ENCODE measurements around the gene CFAP74. TPM values are rescaled to one million over a fixed set of nuclear protein-coding genes. Genes with fewer than 3 reads are reported as not detected.

CFAP74 gene
- total and polyA plus RNA-seq, 2 of the 13 experiments (the other 11 are each of a cell fraction or from before 2014, with no cell fraction given) = 0.27 to 0.62 TPM

DNA sequence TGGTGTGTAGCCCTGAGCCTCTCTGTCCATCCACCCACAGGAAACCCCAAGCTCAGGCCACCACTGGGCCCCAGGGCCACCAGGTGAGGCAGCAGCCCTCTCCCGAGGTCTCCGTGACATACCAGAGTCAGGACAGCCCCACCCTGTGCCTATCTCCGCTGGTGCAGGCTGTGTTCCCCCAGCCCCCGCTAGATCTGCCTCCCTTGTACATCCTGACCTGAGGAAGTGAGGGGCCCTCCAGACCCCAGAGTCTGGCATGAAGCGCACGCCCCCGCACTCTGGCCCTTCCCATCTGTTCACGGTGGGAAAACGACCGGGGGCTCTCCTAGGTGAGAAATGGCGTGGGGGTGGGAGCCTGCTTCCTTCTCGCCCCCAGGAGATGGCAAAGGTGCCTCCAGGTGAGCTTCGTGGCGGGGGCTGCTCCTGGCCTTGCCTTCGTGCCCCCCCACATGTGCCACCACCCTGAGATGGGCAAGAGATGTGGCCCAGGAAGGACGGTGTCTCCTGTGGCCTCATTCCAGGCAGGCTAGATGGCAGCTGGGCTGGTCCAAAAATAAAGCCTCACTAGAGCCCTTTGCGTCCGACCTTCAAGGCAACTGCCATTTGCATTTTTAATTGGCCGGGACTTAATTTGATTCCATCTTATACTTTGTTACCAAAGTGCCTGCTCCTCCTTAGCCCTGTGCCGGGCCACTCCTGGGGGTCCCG is 18.6 kb upstream of the CFAP74 start:
- H3K4me2 ChIP-seq (ENCODE audit: low read depth, low read length) = no peak overlapping the region
- no peak for DNase-seq (ENCODE audit: low spot score)
- in situ Hi-C loops (cut with HindIII; ENCODE audit: extremely low pct_ligation_motif_present, low pct_unique_long_range_greater_than_20kb) (no loop called here), intact Hi-C loops (cut with micrococcal nuclease; ENCODE audit: unreplicated experiment) (no loop called here)
- 55% methylated on average over 15 of the region's 21 CpGs for WGBS (ENCODE audit: low lambda C conversion rate)
- no peak overlapping the region for H2AFZ ChIP-seq (ENCODE audit: low read length)
- H3K9me3 ChIP-seq (ENCODE audit: low read length) = no peaks in the 10 kb centered on the region
- peaks cover 7% of the 10 kb centered on the region for H3K4me1 ChIP-seq (ENCODE audit: insufficient read depth, low read length)
- peaks cover 29 to 90% of the 10 kb centered on the region in 2 experiments for H3K27me3 ChIP-seq (ENCODE audit: control insufficient read depth in 1 of 2, insufficient read depth in 2 of 2, low read length in 2 of 2)
- H3K36me3 ChIP-seq (replicated peaks in 1 of 2; ENCODE audit: control insufficient read depth in 1 of 2, insufficient read depth in 2 of 2, low read length in 2 of 2) = no peaks in the 10 kb centered on the region
- ChIA-PET CTCF (ENCODE audit: low intra/inter-chr PET ratio, low total read pairs) (no interaction called here), POLR2A (no interaction called here)
- no peak for FAIRE-seq
- H3K79me2 ChIP-seq (ENCODE audit: insufficient read depth, low read length) = no peaks in the 10 kb centered on the region
- no peak for ATAC-seq
- no peak overlapping the region for H3K4me3 ChIP-seq (replicated peaks in 1 of 3; ENCODE audit: insufficient read depth in 1 of 3, low read depth in 2 of 3, low read length in 3 of 3)
- BruUV-seq (replicated peaks) = no TSS peak
- H3K27ac ChIP-seq (ENCODE audit: extremely low read length, insufficient read depth, low read length) = no peak overlapping the region
- no peak overlapping the region for H3K9ac ChIP-seq (ENCODE audit: insufficient read depth, low read depth, low read length)
- H4K20me1 ChIP-seq (ENCODE audit: insufficient read depth, low read length) = 0 out of 2 replicates have a peak, but pooled peaks cover 4% of the 10 kb centered on the region
- TF ChIP-seq ZNF564 (CRISPR knock-in tag; IDR thresholded peaks at IDR 0.05) = no peak
- TF ChIP-seq, protein P1, sequence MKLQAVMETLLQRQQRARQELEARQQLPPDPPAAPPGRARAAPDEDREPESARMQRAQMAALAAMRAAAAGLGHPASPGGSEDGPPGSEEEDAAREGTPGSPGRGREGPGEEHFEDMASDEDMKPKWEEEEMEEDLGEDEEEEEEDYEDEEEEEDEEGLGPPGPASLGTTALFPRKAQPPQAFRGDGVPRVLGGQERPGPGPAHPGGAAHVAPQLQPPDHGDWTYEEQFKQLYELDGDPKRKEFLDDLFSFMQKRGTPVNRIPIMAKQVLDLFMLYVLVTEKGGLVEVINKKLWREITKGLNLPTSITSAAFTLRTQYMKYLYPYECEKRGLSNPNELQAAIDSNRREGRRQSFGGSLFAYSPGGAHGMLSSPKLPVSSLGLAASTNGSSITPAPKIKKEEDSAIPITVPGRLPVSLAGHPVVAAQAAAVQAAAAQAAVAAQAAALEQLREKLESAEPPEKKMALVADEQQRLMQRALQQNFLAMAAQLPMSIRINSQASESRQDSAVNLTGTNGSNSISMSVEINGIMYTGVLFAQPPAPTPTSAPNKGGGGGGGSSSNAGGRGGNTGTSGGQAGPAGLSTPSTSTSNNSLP (IDR thresholded peaks at IDR 0.05; ENCODE audit: low read depth, low read length) = no peak
- TF ChIP-seq, protein P2, sequence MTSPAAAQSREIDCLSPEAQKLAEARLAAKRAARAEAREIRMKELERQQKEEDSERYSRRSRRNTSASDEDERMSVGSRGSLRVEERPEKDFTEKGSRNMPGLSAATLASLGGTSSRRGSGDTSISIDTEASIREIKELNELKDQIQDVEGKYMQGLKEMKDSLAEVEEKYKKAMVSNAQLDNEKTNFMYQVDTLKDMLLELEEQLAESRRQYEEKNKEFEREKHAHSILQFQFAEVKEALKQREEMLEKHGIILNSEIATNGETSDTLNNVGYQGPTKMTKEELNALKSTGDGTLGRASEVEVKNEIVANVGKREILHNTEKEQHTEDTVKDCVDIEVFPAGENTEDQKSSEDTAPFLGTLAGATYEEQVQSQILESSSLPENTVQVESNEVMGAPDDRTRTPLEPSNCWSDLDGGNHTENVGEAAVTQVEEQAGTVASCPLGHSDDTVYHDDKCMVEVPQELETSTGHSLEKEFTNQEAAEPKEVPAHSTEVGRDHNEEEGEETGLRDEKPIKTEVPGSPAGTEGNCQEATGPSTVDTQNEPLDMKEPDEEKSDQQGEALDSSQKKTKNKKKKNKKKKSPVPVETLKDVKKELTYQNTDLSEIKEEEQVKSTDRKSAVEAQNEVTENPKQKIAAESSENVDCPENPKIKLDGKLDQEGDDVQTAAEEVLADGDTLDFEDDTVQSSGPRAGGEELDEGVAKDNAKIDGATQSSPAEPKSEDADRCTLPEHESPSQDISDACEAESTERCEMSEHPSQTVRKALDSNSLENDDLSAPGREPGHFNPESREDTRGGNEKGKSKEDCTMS (CRISPR knock-in tag; conservative IDR thresholded peaks at IDR 0.05) = no peak
- TF ChIP-seq SOX13 (IDR thresholded peaks at IDR 0.05) = no peak
- TF ChIP-seq SOX13 (CRISPR knock-in tag; conservative IDR thresholded peaks at IDR 0.05 in 1 of 2, IDR thresholded peaks at IDR 0.05 in 1 of 2) = no peak
- no peak for TF ChIP-seq YY1 (IDR thresholded peaks at IDR 0.05; ENCODE audit: insufficient read depth, insufficient replicate concordance, low read depth, low read length)
- TF ChIP-seq, protein P3, sequence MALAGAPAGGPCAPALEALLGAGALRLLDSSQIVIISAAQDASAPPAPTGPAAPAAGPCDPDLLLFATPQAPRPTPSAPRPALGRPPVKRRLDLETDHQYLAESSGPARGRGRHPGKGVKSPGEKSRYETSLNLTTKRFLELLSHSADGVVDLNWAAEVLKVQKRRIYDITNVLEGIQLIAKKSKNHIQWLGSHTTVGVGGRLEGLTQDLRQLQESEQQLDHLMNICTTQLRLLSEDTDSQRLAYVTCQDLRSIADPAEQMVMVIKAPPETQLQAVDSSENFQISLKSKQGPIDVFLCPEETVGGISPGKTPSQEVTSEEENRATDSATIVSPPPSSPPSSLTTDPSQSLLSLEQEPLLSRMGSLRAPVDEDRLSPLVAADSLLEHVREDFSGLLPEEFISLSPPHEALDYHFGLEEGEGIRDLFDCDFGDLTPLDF (CRISPR knock-in tag; IDR thresholded peaks at IDR 0.05) = no peak
- no peak for TF ChIP-seq BATF2 (CRISPR knock-in tag; IDR thresholded peaks at IDR 0.05)
- TF ChIP-seq EP300 (IDR thresholded peaks at IDR 0.05; ENCODE audit: low read depth in 2 of 2, low read length in 2 of 2) = no peak
- TF ChIP-seq EP300 (CRISPR knock-in tag; IDR thresholded peaks at IDR 0.05; ENCODE audit: borderline replicate concordance) = no peak
- TF ChIP-seq KLF16 (CRISPR knock-in tag; IDR thresholded peaks at IDR 0.05) = no peak
- no peak for TF ChIP-seq ZNF816 (CRISPR knock-in tag; IDR thresholded peaks at IDR 0.05; ENCODE audit: borderline replicate concordance)
- no peak for TF ChIP-seq DRAP1 (CRISPR knock-in tag; IDR thresholded peaks at IDR 0.05)
- TF ChIP-seq MEF2D (CRISPR knock-in tag; IDR thresholded peaks at IDR 0.05) = no peak
- no peak for TF ChIP-seq POGK (CRISPR knock-in tag; conservative IDR thresholded peaks at IDR 0.05)
- TF ChIP-seq ZFP1 (CRISPR knock-in tag; IDR thresholded peaks at IDR 0.05) = no peak

Data from HepG2 (cell line).